ENCODE data around the gene SPINK1. TPM values are rescaled to one million over a fixed set of nuclear protein-coding genes. Genes with fewer than 3 reads are reported as not detected.
"Not testable (repeated sequence)": the region's sequence is repeated elsewhere in the genome, so short reads cannot be mapped to it uniquely, and the experiment has no call there.

SPINK1 gene
- total RNA-seq, 4 donors from 2014 or later: 1.2 to 52.2 (median 1.5) TPM; not detected in 1

- intact Hi-C loops (cut with DNase I; ENCODE audit: low total_unique reads): no loop called here
- no peak overlapping the region for H3K4me3 ChIP-seq (ENCODE audit: low read depth, poor library complexity, severe bottlenecking)
- no peak for TF ChIP-seq CTCF (IDR thresholded peaks at IDR 0.05)
- TF ChIP-seq POLR2A (IDR thresholded peaks at IDR 0.05): no peak
- no peak for DNase-seq (ENCODE audit: low spot score in 2 of 2)
Observed at GRCh38 chr5:147876141-147876540, 44.7 kb upstream of the SPINK1 start.

- TF ChIP-seq CTCF (IDR thresholded peaks at IDR 0.05) (no peak), POLR2A (IDR thresholded peaks at IDR 0.05) (no peak)
- H3K4me3 ChIP-seq (ENCODE audit: low read depth, poor library complexity, severe bottlenecking): no peak overlapping the region
- 38 to 45% methylated on average over 3 of the region's 3 CpGs for WGBS, 2 donors
- intact Hi-C loops (cut with DNase I; ENCODE audit: low total_unique reads): no loop called here
- DNase-seq (ENCODE audit: low spot score in 2 of 2): no peak
Observed at GRCh38 chr5:147874910-147875367, 43.5 kb upstream of the SPINK1 start.

- H3K4me3 ChIP-seq (ENCODE audit: low read depth, poor library complexity, severe bottlenecking); intact Hi-C loops (cut with DNase I; ENCODE audit: low total_unique reads); DNase-seq (ENCODE audit: low spot score in 2 of 2): not testable (repeated sequence)
- WGBS, 2 donors: 66 to 81% methylated on average over 6 to 8 of the region's 8 CpGs
Observed at GRCh38 chr5:147874118-147874875, 42.8 kb upstream of the SPINK1 start.

GRCh38 chr5:147872744-147873435 lies 41.4 kb upstream of the SPINK1 start:
- H3K4me3 ChIP-seq (ENCODE audit: low read depth, poor library complexity, severe bottlenecking); DNase-seq (ENCODE audit: low spot score in 2 of 2); intact Hi-C loops (cut with DNase I; ENCODE audit: low total_unique reads): not testable (repeated sequence)
- 84 to 85% methylated on average over 16 of the region's 16 CpGs for WGBS, 2 donors

GRCh38 chr5:147871980-147872549 lies 40.6 kb upstream of the SPINK1 start:
- 91 to 96% methylated on average over 18 of the region's 18 CpGs for WGBS, 2 donors
- DNase-seq (ENCODE audit: low spot score in 2 of 2); H3K4me3 ChIP-seq (ENCODE audit: low read depth, poor library complexity, severe bottlenecking); intact Hi-C loops (cut with DNase I; ENCODE audit: low total_unique reads): not testable (repeated sequence)

- intact Hi-C loops (cut with DNase I; ENCODE audit: low total_unique reads); DNase-seq (ENCODE audit: low spot score in 2 of 2): not testable (repeated sequence)
Observed at GRCh38 chr5:147869892-147870291, 38.4 kb upstream of the SPINK1 start.

GRCh38 chr5:147869112-147869511 lies 37.6 kb upstream of the SPINK1 start:
- no peak for DNase-seq (ENCODE audit: low spot score in 2 of 2)
- TF ChIP-seq CTCF (IDR thresholded peaks at IDR 0.05) (no peak), POLR2A (IDR thresholded peaks at IDR 0.05) (no peak)
- 28 to 29% methylated on average over 4 of the region's 4 CpGs for WGBS, 2 donors
- H3K4me3 ChIP-seq (ENCODE audit: low read depth, poor library complexity, severe bottlenecking): no peak overlapping the region
- intact Hi-C loops (cut with DNase I; ENCODE audit: low total_unique reads): no loop called here

More at GRCh38 chr5:147869892-147870291, 38.4 kb upstream of the SPINK1 start:
- 45 to 49% methylated on average over 6 of the region's 6 CpGs for WGBS, 2 donors
- H3K4me3 ChIP-seq (ENCODE audit: low read depth, poor library complexity, severe bottlenecking): not testable (repeated sequence)

Data from lower leg skin (tissue), 4 donors.